CD4-positive, alpha-beta T cell (primary cell): ENCODE results near the gene GIT2. TPM values are rescaled to one million over a fixed set of nuclear protein-coding genes. Genes with fewer than 3 reads are reported as not detected.

Experiments used
- ATAC-seq: fragments of 200-7000 bp; cut with Tn5 transposase; one replicate; pipeline ENCODE4 v1.10.0; 2022; ENCODE audit warnings: mild to moderate bottlenecking; ENCODE audit not compliant: poor library complexity
- CTCF ChIA-PET: fragments of 350-600 bp; sonication (Branson Sonifier 250); formaldehyde crosslinking; loops from one replicate; lab custom pipeline; 2021; ENCODE audit warnings: antibody characterized with exemption, inconsistent platforms; lab: Charles Lee
- POLR2A ChIA-PET: fragments of 350-600 bp; sonication (Branson Sonifier 250); formaldehyde crosslinking; loops from one replicate; lab custom pipeline; 2021; ENCODE audit warnings: antibody characterized with exemption, inconsistent platforms; lab: Charles Lee
- DNase-seq, 14 experiments: peaks; one replicate each; pipeline ENCODE4 v3.0.0-alpha.2; 2013 to 2020; ENCODE audit warnings: mixed read lengths in 2 of 14
- H3K27ac ChIP-seq, 2 donors: one replicate each; pipeline versions ENCODE4 v1.5.1 to v1.7.0; 2013; ENCODE audit warnings: low read length in 2 of 2, low read depth in 1 of 2, mild to moderate bottlenecking in 1 of 2
- H3K27me3 ChIP-seq, 2 experiments: 1 replicate in 1 of 2; 2 replicates in 1 of 2; pipeline versions ENCODE4 v1.6.1 to v1.7.0; 2013; ENCODE audit warnings: low read length in 2 of 2, control low read depth in 1 of 2, mild to moderate bottlenecking in 1 of 2, moderate library complexity in 1 of 2; ENCODE audit not compliant: insufficient read depth in 2 of 2, control insufficient read depth in 1 of 2
- H3K36me3 ChIP-seq: one replicate; pipeline ENCODE4 v1.6.1; 2013; ENCODE audit warnings: low read length, control low read depth; ENCODE audit not compliant: insufficient read depth
- H3K4me1 ChIP-seq: one replicate; pipeline ENCODE4 v1.6.1; 2013; ENCODE audit warnings: low read length, control low read depth; ENCODE audit not compliant: insufficient read depth
- H3K4me3 ChIP-seq: one replicate; pipeline ENCODE4 v1.5.1; 2013; ENCODE audit warnings: mild to moderate bottlenecking, low read length, moderate library complexity
- H3K9me3 ChIP-seq, 2 experiments: 1 replicate in 1 of 2; 2 replicates in 1 of 2; pipeline versions ENCODE4 v1.6.1 to v1.7.0; 2013; ENCODE audit warnings: low read length in 2 of 2, mild to moderate bottlenecking in 2 of 2, control low read depth in 1 of 2, moderate library complexity in 1 of 2; ENCODE audit not compliant: control insufficient read depth in 1 of 2, insufficient read depth in 1 of 2
- H3K27ac Mint-ChIP-seq: one replicate; pipeline ENCODE4 v1.8.0; 2020; ENCODE audit warnings: mixed read lengths
- H3K27me3 Mint-ChIP-seq: one replicate; pipeline ENCODE4 v1.8.0; 2021; ENCODE audit warnings: mixed read lengths
- H3K36me3 Mint-ChIP-seq: one replicate; pipeline ENCODE4 v1.8.0; 2021; ENCODE audit warnings: low read depth, mixed read lengths
- H3K4me1 Mint-ChIP-seq: one replicate; pipeline ENCODE4 v1.8.0; 2021; ENCODE audit warnings: low read depth, mixed read lengths
- H3K4me3 Mint-ChIP-seq: one replicate; pipeline ENCODE4 v1.8.0; 2020; ENCODE audit warnings: mild to moderate bottlenecking, mixed read lengths
- H3K9me3 Mint-ChIP-seq: one replicate; pipeline ENCODE4 v1.8.0; 2020; ENCODE audit warnings: mixed read lengths
- intact Hi-C, 2 experiments: fragments of 100-400 bp; cut with DNase I in 1 of 2; cut with micrococcal nuclease in 1 of 2; formaldehyde crosslinking; loops; one replicate each; pipeline versions ENCODE4 v1.15.1 to v1.9.0; 2023 to 2025; cut with DNase I, micrococcal nuclease
- total RNA-seq, 174 experiments: library from RNA in 2 of 174; stranded (reverse) in 2 of 174; gene quantifications; one replicate each; pipeline ENCODE4 v1.2.3 and lab custom pipeline; 2021 to 2026
- TF ChIP-seq, protein P1 (sequence below): fragments of 200-600 bp; IDR thresholded peaks from one replicate; pipeline ENCODE4 v1.8.0; 2022; ENCODE audit warnings: antibody characterized with exemption, mild to moderate bottlenecking

GIT2 gene
- total RNA-seq, 2 experiments from 2014 or later, result 68.6 to 70.7 TPM

DNA sequence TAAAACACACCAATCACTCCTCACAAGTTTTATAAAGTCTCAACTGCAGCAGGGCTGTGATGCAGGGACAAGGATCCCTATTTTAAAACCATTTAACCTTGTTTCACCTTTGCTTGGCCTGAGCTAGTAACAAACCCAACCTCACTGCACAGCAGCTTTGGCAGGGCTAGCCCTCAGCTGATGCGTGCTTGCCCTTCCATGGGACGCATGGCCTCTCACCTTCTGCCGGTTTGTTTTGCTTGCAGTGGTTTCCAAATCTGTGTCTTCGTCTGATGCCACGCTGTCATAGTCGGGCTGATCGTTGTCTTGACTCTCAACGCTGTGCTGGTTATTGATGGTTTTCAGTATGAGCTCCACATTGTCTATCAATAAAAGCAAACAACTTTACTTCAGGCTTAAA is 43.3 kb downstream of the GIT2 start:
- DNase-seq, result no peak
- peaks cover 91% of the 10 kb centered on the region for H3K36me3 Mint-ChIP-seq
- Histone ChIP-seq H3K9me3 (no peaks in the 10 kb centered on the region), H3K4me1 (peaks cover 5% of the 10 kb centered on the region), H3K4me3 (no peak overlapping the region), H3K27ac (no peak overlapping the region), H3K36me3 (peaks cover 81% of the 10 kb centered on the region), H3K27me3 (no peaks in the 10 kb centered on the region)
- POLR2A ChIA-PET, result no interaction called here
- H3K4me3 Mint-ChIP-seq, result no peak overlapping the region
- CTCF ChIA-PET, result no interaction called here
- TF ChIP-seq, protein P1, sequence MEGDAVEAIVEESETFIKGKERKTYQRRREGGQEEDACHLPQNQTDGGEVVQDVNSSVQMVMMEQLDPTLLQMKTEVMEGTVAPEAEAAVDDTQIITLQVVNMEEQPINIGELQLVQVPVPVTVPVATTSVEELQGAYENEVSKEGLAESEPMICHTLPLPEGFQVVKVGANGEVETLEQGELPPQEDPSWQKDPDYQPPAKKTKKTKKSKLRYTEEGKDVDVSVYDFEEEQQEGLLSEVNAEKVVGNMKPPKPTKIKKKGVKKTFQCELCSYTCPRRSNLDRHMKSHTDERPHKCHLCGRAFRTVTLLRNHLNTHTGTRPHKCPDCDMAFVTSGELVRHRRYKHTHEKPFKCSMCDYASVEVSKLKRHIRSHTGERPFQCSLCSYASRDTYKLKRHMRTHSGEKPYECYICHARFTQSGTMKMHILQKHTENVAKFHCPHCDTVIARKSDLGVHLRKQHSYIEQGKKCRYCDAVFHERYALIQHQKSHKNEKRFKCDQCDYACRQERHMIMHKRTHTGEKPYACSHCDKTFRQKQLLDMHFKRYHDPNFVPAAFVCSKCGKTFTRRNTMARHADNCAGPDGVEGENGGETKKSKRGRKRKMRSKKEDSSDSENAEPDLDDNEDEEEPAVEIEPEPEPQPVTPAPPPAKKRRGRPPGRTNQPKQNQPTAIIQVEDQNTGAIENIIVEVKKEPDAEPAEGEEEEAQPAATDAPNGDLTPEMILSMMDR, result no peak
- H3K27ac Mint-ChIP-seq, result peak overlapping the region; percentile 13
- H3K9me3 Mint-ChIP-seq, result no peaks in the 10 kb centered on the region
- no peak for ATAC-seq
- intact Hi-C loops, result no loop called here
- no peaks in the 10 kb centered on the region for H3K27me3 Mint-ChIP-seq
- peaks cover 13% of the 10 kb centered on the region for H3K4me1 Mint-ChIP-seq

DNA sequence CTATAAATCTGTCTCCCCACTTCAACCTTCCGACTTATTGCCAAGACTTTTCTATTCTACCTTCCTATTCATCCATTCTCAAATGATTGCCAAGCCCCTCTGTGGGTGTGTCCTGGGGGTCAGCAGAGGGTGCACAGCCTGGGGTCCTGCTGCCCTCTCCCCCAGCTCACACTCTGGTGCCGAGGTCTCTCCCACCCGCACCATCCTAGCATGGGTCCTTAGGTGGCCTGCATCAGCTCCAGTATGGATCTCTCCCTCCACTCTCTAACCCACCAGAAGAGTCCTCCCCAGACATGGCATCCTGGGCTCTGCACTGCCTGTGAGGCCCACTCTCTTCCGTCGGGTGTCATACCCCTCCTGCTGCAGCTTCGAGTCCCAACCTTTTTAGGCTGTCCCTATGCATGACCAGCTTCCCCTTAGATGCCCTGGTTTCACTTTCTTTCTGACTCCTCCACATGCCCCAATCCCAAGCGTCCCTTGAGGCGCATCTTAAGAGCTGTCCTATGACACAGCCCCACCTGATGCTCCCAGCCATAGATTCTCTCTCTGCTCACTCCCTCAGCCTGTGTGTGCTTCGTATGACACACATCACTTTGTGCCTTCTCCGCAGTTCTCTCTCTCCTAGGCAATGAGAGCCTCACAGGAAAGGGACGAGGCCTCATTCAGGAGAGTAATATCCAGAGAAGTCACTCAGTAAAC is 43.9 kb downstream of the GIT2 start:
- no peaks in the 10 kb centered on the region for H3K27me3 Mint-ChIP-seq
- peak in 3 of 14 experiments; percentile 19 to 28 (median 19) for DNase-seq
- peaks cover 19% of the 10 kb centered on the region for H3K4me1 Mint-ChIP-seq
- Histone ChIP-seq H3K27me3 (no peaks in the 10 kb centered on the region), H3K36me3 (peaks cover 78% of the 10 kb centered on the region), H3K27ac (no peak overlapping the region), H3K4me3 (no peak overlapping the region), H3K9me3 (no peaks in the 10 kb centered on the region), H3K4me1 (peaks cover 10% of the 10 kb centered on the region)
- ChIA-PET CTCF (no interaction called here), POLR2A (no interaction called here)
- ATAC-seq, result no peak
- H3K4me3 Mint-ChIP-seq, result no peak overlapping the region
- TF ChIP-seq, protein P1, result no peak
- intact Hi-C loops, result no loop called here
- peak overlapping the region; percentile 13 for H3K27ac Mint-ChIP-seq
- peaks cover 92% of the 10 kb centered on the region for H3K36me3 Mint-ChIP-seq
- H3K9me3 Mint-ChIP-seq, result no peaks in the 10 kb centered on the region

GRCh38 chr12:109951751-109952150 is 44.4 kb downstream of the GIT2 start:
- DNase-seq, result no peak
- peaks cover 78% of the 10 kb centered on the region for H3K36me3 ChIP-seq
- H3K4me3 Mint-ChIP-seq, result no peak overlapping the region
- no peaks in the 10 kb centered on the region for H3K9me3 ChIP-seq
- no peak for ATAC-seq
- POLR2A ChIA-PET, result interaction anchor here (0.6 kb wide), 1 partner anchor 59 kb away, joined by 6 read pairs; no protein-coding TSS in a partner anchor
- peaks cover 16% of the 10 kb centered on the region for H3K4me1 ChIP-seq
- no peak overlapping the region for H3K4me3 ChIP-seq
- no peak overlapping the region for H3K27ac ChIP-seq
- CTCF ChIA-PET, result no interaction called here
- TF ChIP-seq, protein P1, result no peak
- H3K4me1 Mint-ChIP-seq, result peaks cover 24% of the 10 kb centered on the region
- H3K27me3 Mint-ChIP-seq, result no peaks in the 10 kb centered on the region
- intact Hi-C loops, result no loop called here
- H3K27me3 ChIP-seq, result no peaks in the 10 kb centered on the region
- peaks cover 93% of the 10 kb centered on the region for H3K36me3 Mint-ChIP-seq
- peak overlapping the region; percentile 68 for H3K27ac Mint-ChIP-seq
- H3K9me3 Mint-ChIP-seq, result no peaks in the 10 kb centered on the region
